Coronary artery (tissue), 2 donors: ENCODE measurements around the gene SELENOI.

ENCODE experiments used
- DNase-seq: peaks from one replicate; pipeline ENCODE4 v3.0.0-alpha.2; 2017; ENCODE audit warnings: low spot score
- H3K27ac ChIP-seq, 2 donors: fragments of 200-600 bp; sonication (generic); one replicate each; pipeline ENCODE4 v1.5.1; 2016 to 2019
- H3K4me3 ChIP-seq: fragments of 200-600 bp; sonication (generic); 2 replicates; pipeline ENCODE4 v1.5.1; 2016; ENCODE audit warnings: mild to moderate bottlenecking, moderate library complexity
- TF ChIP-seq, protein P1 (sequence below): fragments of 200-600 bp; sonication (generic); IDR thresholded peaks from one replicate; pipeline ENCODE4 v1.5.1; 2019; ENCODE audit warnings: antibody characterized with exemption

The SELENOI gene

DNA sequence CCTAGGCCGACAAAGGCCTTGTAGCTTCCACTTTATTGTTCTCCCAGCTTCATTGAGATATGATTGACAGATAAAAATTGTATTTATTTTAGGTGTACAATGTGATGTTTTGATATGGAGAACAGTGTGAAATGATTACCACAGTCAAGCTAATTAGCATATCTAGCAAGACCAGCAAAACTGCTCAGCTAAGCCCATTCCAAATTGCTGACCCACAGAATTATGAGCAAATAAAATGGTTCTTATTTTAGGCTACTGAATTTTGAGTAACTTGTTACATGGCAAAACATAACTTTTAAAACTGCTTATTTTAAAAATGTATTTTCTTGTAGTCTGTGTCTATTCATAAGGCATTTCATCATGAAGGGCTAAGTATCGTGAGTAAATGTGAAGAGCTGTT, 8.6 kb upstream of the SELENOI start:
- TF ChIP-seq, protein P1, sequence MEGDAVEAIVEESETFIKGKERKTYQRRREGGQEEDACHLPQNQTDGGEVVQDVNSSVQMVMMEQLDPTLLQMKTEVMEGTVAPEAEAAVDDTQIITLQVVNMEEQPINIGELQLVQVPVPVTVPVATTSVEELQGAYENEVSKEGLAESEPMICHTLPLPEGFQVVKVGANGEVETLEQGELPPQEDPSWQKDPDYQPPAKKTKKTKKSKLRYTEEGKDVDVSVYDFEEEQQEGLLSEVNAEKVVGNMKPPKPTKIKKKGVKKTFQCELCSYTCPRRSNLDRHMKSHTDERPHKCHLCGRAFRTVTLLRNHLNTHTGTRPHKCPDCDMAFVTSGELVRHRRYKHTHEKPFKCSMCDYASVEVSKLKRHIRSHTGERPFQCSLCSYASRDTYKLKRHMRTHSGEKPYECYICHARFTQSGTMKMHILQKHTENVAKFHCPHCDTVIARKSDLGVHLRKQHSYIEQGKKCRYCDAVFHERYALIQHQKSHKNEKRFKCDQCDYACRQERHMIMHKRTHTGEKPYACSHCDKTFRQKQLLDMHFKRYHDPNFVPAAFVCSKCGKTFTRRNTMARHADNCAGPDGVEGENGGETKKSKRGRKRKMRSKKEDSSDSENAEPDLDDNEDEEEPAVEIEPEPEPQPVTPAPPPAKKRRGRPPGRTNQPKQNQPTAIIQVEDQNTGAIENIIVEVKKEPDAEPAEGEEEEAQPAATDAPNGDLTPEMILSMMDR: no peak
- Histone ChIP-seq H3K4me3 (no peak overlapping the region), H3K27ac (no peak overlapping the region)
- DNase-seq: no peak

DNA sequence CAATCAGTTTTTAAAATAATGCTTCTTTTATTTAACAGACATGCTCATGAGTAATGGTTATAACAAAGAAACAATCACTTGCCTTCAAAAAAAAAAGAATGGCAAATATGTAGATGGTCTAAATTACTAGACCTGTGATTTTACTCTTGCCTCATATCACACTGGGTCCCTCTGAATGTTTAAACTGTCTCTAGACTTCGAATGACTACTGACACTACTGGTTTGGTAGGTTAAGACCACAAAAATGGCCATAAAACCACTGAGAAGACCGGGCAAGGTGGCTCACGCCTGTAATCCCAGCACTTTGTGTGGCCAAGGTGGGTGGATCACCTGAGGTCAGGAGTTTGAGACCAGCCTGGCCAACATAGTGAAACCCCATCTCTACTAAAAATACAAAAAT, 5.1 kb upstream of the SELENOI start:
- no peak for DNase-seq
- TF ChIP-seq, protein P1: no peak
- no peak overlapping the region for H3K27ac ChIP-seq
- H3K4me3 ChIP-seq: no peak overlapping the region

DNA sequence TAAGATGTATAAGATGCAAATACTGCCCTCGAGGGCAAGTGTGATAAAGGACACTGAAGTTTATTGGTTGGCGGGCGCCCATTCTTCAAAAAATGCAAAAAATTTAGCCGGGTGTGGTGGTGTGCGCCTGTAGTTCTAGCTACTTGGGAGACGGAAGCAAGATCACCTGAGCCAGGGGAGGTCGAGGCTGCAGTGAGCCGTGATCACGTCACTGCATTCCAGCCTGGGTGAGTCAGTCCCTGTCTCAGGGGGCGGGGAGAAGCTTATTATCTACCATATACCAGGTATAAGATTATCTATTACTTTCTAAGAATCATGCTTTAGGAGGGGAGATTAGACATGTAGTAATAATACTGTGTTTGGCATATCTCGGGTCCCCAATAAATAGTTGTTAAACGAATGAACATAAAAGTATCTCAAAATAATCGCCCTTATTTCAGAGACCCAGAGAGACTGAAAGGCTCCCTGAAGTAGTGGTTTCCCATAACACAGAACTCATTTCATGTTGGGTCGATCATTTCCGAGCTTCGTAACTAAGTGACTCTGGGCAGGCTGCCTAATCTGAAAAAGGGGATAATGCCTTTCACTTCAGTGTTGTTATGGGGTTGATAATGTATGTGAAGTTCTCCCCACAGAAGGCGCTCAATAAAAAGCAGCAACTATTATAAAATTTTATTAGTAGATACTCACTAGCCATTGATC, 1.2 kb upstream of the SELENOI start:
- H3K4me3 ChIP-seq: peak overlapping the region; percentile 98
- peak overlapping the region; percentile 82 to 96 for H3K27ac ChIP-seq
- no peak for DNase-seq
- TF ChIP-seq, protein P1: no peak

DNA sequence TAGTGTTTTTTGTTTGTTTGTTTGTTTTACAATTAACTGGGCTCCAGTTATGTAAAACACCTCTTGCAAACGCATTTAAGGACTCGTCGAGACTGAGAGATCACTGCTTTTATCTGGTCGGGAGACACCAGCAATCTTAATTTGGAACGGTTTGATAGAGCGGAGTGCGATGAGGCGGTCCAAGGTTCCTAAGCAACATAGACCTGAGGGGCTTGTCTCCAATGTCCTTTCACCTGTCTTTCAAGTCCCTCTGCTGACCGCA, 729 bp upstream of the SELENOI start:
- peak overlapping the region; percentile 98 for H3K4me3 ChIP-seq
- TF ChIP-seq, protein P1: no peak
- peak overlapping the region; percentile 82 to 96 for H3K27ac ChIP-seq
- DNase-seq: no peak

DNA sequence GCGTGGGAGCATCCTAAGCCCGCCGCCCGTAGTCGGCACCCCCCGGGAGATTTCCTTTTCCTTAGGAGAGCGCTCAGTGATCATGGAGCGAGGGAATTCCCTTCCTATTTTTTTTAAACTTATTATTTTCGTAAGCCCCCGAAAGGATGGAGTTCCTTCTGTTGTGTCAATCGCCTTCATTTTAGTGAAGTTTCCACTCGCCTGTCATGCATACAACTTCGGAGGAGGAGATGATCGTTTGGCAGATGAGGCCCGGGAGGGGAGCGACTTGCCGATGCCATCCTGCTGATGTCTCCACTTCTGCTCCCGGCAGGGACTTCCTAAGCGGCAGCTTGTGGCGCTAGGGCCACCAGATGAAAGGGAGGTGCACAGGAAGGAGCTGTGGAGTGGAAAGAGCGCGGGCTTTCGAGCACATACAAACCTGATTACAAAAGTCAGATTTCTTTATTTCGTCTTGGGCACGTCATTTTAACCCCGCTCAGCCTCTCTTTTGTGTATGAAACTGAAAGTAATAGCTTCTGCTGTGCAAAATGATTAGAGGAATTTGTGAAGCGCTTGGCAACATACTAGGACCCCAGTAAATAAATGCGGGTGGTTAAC, 611 bp downstream of the SELENOI start, which contains the start of gene ADGRF3:
Gene ADGRF3 (minus strand): TSS at position 336 of the 600 bp plus-strand sequence. CDS start 555 bp downstream, outside the sequence.
- Histone ChIP-seq H3K4me3 (peak within 1 kb of the TSS; percentile 98), H3K27ac (peak within 1 kb of the TSS; percentile 87 to 96)
- TF ChIP-seq, protein P1: no peak
- DNase-seq: peak; percentile 75

DNA sequence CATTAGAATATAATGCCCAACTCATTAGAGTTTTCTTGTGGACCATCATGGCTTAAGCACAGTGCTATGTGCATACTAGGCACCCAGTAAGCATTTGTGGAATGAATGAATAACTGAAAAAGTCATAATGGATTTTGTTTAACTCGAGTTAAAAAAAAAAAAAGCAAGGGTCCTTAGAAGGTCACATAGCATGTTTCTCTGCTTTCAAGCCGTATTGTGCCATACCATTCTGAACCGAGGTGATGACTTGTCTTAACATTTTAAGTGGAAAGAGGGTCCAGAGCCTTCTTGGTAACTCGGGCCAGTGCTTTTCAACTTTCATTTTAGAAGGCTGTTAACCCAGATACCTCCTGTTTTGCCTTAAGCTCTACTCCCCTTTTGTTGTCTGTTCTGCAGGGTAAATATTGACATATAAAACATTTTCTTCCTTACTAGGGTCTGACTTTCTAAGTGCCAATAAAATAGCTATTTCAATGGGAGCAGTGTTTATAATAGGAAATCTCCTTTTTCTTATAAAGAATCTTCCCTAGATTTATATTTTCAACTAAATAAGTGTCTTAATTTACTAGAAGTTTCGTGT, 1.4 kb downstream of the SELENOI start:
- TF ChIP-seq, protein P1: no peak
- Histone ChIP-seq H3K27ac (peak overlapping the region in 1 of 2 donors; percentile 96), H3K4me3 (peak overlapping the region; percentile 98)
- no peak for DNase-seq

DNA sequence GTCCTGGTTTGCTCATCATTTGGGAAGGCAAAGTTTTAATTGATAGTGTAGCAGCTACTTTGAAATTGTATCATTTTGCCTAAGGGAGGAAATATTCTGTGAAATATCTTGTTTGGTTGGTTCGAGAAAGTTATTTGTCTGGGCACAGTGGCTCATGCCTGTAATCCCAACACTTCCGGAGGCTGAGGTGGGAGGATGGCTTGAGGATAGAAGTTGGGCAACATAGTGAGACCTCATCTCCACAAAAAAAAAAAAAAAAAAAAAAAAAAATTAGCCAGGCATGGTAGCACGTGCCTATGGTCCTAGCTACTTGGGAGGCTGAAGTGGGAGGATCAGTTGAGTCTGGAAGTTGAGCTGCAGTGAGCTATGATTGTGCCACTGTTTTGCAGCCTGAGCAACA, 3.7 kb downstream of the SELENOI start:
- no peak overlapping the region for H3K4me3 ChIP-seq
- TF ChIP-seq, protein P1: no peak
- DNase-seq: no peak
- H3K27ac ChIP-seq: no peak overlapping the region
